ENCODE data around the gene MAPKAP1.

MAPKAP1 gene

GRCh38 chr9:125444166-125444565, 262.8 kb downstream of the MAPKAP1 start:
- H3K4me3 ChIP-seq (replicated peaks in 1 of 2; ENCODE audit: low read depth in 2 of 2, low read length in 2 of 2) = no peak overlapping the region
- DNase-seq (ENCODE audit: low read depth in 2 of 2) = no peak
- TF ChIP-seq, protein P1, sequence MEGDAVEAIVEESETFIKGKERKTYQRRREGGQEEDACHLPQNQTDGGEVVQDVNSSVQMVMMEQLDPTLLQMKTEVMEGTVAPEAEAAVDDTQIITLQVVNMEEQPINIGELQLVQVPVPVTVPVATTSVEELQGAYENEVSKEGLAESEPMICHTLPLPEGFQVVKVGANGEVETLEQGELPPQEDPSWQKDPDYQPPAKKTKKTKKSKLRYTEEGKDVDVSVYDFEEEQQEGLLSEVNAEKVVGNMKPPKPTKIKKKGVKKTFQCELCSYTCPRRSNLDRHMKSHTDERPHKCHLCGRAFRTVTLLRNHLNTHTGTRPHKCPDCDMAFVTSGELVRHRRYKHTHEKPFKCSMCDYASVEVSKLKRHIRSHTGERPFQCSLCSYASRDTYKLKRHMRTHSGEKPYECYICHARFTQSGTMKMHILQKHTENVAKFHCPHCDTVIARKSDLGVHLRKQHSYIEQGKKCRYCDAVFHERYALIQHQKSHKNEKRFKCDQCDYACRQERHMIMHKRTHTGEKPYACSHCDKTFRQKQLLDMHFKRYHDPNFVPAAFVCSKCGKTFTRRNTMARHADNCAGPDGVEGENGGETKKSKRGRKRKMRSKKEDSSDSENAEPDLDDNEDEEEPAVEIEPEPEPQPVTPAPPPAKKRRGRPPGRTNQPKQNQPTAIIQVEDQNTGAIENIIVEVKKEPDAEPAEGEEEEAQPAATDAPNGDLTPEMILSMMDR (IDR thresholded peaks at IDR 0.05; ENCODE audit: low read depth, low read length) = no peak

GRCh38 chr9:125443367-125443766, 263.6 kb downstream of the MAPKAP1 start:
- no peak for DNase-seq (ENCODE audit: low read depth in 2 of 2)
- no peak overlapping the region for H3K4me3 ChIP-seq (replicated peaks in 1 of 2; ENCODE audit: low read depth in 2 of 2, low read length in 2 of 2)
- TF ChIP-seq, protein P1 (IDR thresholded peaks at IDR 0.05; ENCODE audit: low read depth, low read length) = no peak

GRCh38 chr9:125442452-125442851, 264.6 kb downstream of the MAPKAP1 start:
- TF ChIP-seq, protein P1 (IDR thresholded peaks at IDR 0.05; ENCODE audit: low read depth, low read length) = no peak
- no peak for DNase-seq (ENCODE audit: low read depth in 2 of 2)
- no peak overlapping the region for H3K4me3 ChIP-seq (replicated peaks in 1 of 2; ENCODE audit: low read depth in 2 of 2, low read length in 2 of 2)

GRCh38 chr9:125440411-125440810, 266.6 kb downstream of the MAPKAP1 start:
- TF ChIP-seq, protein P1 (IDR thresholded peaks at IDR 0.05; ENCODE audit: low read depth, low read length) = no peak
- DNase-seq (ENCODE audit: low read depth in 2 of 2) = no peak
- H3K4me3 ChIP-seq (replicated peaks in 1 of 2; ENCODE audit: low read depth in 2 of 2, low read length in 2 of 2) = no peak overlapping the region

GRCh38 chr9:125439434-125440272, 267.4 kb downstream of the MAPKAP1 start:
- H3K4me3 ChIP-seq (replicated peaks in 1 of 2; ENCODE audit: low read depth in 2 of 2, low read length in 2 of 2) = no peak overlapping the region
- TF ChIP-seq, protein P1 (IDR thresholded peaks at IDR 0.05; ENCODE audit: low read depth, low read length) = no peak
- DNase-seq (ENCODE audit: low read depth in 2 of 2) = no peak

DNA sequence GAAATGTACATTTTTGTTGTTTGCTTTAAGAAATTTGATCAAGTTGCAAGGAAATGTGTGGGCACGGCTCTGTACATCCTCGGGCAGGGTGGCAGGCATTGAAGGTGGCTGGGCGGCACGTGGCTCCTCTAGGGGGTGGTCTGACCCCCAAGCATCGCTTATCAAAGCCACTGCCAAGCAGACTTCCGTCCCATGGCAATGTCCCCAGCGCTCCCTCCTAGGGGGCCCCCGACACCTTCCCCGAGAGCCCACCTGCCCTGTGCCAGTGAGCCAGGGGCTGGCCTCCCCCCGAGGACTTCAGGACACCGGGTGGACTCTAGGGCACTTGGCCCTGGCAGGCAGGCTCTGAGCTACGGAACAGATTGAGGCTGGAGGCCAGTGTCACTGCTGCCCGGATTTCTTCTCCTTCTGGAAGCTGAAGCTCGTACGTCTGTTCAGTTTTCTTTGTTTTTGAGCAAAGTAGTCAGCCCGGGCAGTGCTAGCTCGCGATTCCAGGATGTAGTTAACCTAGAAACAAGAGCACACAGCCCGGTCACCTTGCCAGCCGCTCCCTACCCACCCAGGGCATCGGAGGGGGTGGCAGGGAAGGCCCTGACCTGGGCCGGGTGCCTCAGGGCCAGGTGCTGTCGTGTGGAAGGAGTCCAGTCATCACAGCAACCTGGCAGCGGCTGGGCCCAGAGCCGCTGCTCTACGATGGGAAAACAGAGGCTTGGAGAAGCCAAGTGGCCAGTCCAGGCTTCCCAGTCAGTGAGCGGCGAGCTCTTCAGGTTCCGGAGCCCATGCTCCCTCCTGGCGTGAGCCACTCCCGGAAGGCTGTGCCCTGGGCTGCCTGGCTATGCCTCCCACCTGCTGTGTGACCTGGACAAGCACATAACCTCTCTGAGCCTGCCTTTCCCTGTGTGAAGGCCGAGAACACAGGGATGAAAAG, 268.2 kb downstream of the MAPKAP1 start:
- no peak overlapping the region for H3K4me3 ChIP-seq (replicated peaks in 1 of 2; ENCODE audit: low read depth in 2 of 2, low read length in 2 of 2)
- no peak for DNase-seq (ENCODE audit: low read depth in 2 of 2)
- TF ChIP-seq, protein P1 (IDR thresholded peaks at IDR 0.05; ENCODE audit: low read depth, low read length) = no peak
